ENCODE results near the gene ABHD5. TPM values are rescaled to one million over a fixed set of nuclear protein-coding genes. Genes with fewer than 3 reads are reported as not detected.

Gene ABHD5
- total and polyA plus RNA-seq, 2 of the 13 experiments (the other 11 are each of a cell fraction or from before 2014, with no cell fraction given), result 4.5 to 13.3 TPM

GRCh38 chr3:43691120-43691995, 620 bp downstream of the ABHD5 start (continued):
- TF ChIP-seq TFDP2 (CRISPR knock-in tag; IDR thresholded peaks at IDR 0.05) (no peak), MNT (IDR thresholded peaks at IDR 0.05) (no peak), FOXJ3 (CRISPR knock-in tag; IDR thresholded peaks at IDR 0.05; ENCODE audit: borderline replicate concordance) (no peak), ZNF354B (CRISPR knock-in tag; IDR thresholded peaks at IDR 0.05) (no peak), SAFB2 (CRISPR knock-in tag; IDR thresholded peaks at IDR 0.05; ENCODE audit: borderline replicate concordance, low read depth) (0 out of 2 replicates have a peak, but pooled peaks have one; percentile 10), ATF7-NPFF (CRISPR knock-in tag; IDR thresholded peaks at IDR 0.05; ENCODE audit: low read depth) (no peak), ZNF761 (CRISPR knock-in tag; conservative IDR thresholded peaks at IDR 0.05) (no peak; the same call in 1 of the 2 replicates), LRRFIP1 (CRISPR knock-in tag; conservative IDR thresholded peaks at IDR 0.05) (no peak), CAMTA2 (CRISPR knock-in tag; IDR thresholded peaks at IDR 0.05; ENCODE audit: borderline replicate concordance) (no peak), POGZ (CRISPR knock-in tag; IDR thresholded peaks at IDR 0.05) (no peak), ZBTB46 (CRISPR knock-in tag; IDR thresholded peaks at IDR 0.05; ENCODE audit: borderline replicate concordance) (no peak; the same call in 1 of the 2 replicates), ZNF274 (CRISPR knock-in tag; IDR thresholded peaks at IDR 0.05) (no peak), ZBTB1 (CRISPR knock-in tag; IDR thresholded peaks at IDR 0.05; ENCODE audit: borderline replicate concordance) (no peak), SNAPC5 (CRISPR knock-in tag; IDR thresholded peaks at IDR 0.05; ENCODE audit: borderline replicate concordance) (no peak), TFE3 (CRISPR knock-in tag; IDR thresholded peaks at IDR 0.05) (no peak), ZFP90 (CRISPR knock-in tag; IDR thresholded peaks at IDR 0.05; ENCODE audit: borderline replicate concordance) (no peak), KLF15 (CRISPR knock-in tag; IDR thresholded peaks at IDR 0.05; ENCODE audit: borderline replicate concordance) (no peak), ZSCAN29 (CRISPR knock-in tag; conservative IDR thresholded peaks at IDR 0.05) (0 out of 2 replicates have a peak, but pooled peaks have one; percentile 15)

Data from HepG2 (cell line).